GM12878 (cell line): ENCODE measurements around the gene CHN1.

Experiments
- CEBPB ChIP-seq, 2 experiments: fragments of 150-350 bp in 1 of 2; IDR thresholded peaks; 2 replicates each; pipeline ENCODE4 v1.6.1; 2012 to 2014; ENCODE audit warnings: low read depth in 2 of 2, low read length in 2 of 2, borderline replicate concordance in 1 of 2, inconsistent platforms in 1 of 2
- DPF2 ChIP-seq: fragments of 450-650 bp; IDR thresholded peaks from 2 replicates; pipeline ENCODE4 v1.6.1; 2017; ENCODE audit warnings: mild to moderate bottlenecking
- IKZF2 ChIP-seq, 2 experiments: fragments of 450-650 bp; IDR thresholded peaks; 2 replicates each; pipeline ENCODE4 v1.6.1; 2017; ENCODE audit warnings: mild to moderate bottlenecking in 2 of 2, moderate library complexity in 2 of 2
- JUND ChIP-seq: IDR thresholded peaks from 2 replicates; pipeline ENCODE4 v1.6.1; 2012; ENCODE audit warnings: low read depth, mild to moderate bottlenecking, low read length, improper control_type of control experiment, moderate library complexity
- NR2C1 ChIP-seq: fragments of 450-650 bp; IDR thresholded peaks from 2 replicates; pipeline ENCODE4 v1.6.1; 2017; ENCODE audit warnings: antibody characterized with exemption, mild to moderate bottlenecking, moderate library complexity
- POLR2AphosphoS5 ChIP-seq: IDR thresholded peaks from 2 replicates; pipeline ENCODE4 v1.6.1; 2011; ENCODE audit warnings: mild to moderate bottlenecking, low read length, inconsistent platforms
- RELA ChIP-seq: fragments of 450-650 bp; IDR thresholded peaks from 2 replicates; pipeline ENCODE4 v1.8.0; 2014; ENCODE audit warnings: borderline replicate concordance; ENCODE audit not compliant: partially characterized antibody
- RFX5 ChIP-seq: IDR thresholded peaks from 2 replicates; pipeline ENCODE4 v1.6.1; 2011; ENCODE audit warnings: low read depth, low read length, improper control_type of control experiment
- ZNF622 ChIP-seq: fragments of 450-650 bp; IDR thresholded peaks from 2 replicates; pipeline ENCODE4 v1.6.1; 2017; ENCODE audit warnings: mild to moderate bottlenecking, inconsistent platforms
- TF ChIP-seq, protein P1 (sequence below), 3 experiments: IDR thresholded peaks in 2 of 3; conservative IDR thresholded peaks in 1 of 3; 2 replicates each; pipeline ENCODE4 v1.5.1; 2011; ENCODE audit warnings: low read depth in 3 of 3, low read length in 3 of 3, mild to moderate bottlenecking in 3 of 3, control low read depth in 2 of 3, moderate library complexity in 2 of 3, inconsistent platforms in 1 of 3, mixed read lengths in 1 of 3; ENCODE audit not compliant: control insufficient read depth in 2 of 3, insufficient read depth in 1 of 3; ENCODE audit errors: extremely low read depth in 1 of 3

DNA sequence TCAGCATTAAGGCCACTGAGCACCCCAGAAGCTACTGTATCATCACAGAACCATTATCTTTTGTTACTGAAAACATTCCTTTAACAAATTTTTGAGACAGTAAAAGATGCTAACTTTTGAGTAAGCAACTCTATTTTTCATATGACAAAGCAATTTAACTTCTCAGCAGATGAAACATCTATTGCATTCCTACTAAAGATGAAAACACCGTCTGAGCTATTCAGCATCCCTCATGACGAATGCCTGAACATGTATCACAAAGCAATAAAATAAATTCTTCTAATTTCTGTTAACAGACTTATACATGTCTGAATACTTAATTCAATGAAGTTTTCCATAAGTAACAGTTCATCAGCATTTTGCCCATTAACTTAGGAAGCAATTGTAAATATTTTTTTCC lies 23.9 kb downstream of the CHN1 start:
- no peak for TF ChIP-seq ZNF622
- no peak for TF ChIP-seq CEBPB (IDR thresholded peaks at IDR 0.05; ENCODE audit: borderline replicate concordance in 1 of 2, low read depth in 2 of 2, low read length in 2 of 2)
- TF ChIP-seq, protein P1, sequence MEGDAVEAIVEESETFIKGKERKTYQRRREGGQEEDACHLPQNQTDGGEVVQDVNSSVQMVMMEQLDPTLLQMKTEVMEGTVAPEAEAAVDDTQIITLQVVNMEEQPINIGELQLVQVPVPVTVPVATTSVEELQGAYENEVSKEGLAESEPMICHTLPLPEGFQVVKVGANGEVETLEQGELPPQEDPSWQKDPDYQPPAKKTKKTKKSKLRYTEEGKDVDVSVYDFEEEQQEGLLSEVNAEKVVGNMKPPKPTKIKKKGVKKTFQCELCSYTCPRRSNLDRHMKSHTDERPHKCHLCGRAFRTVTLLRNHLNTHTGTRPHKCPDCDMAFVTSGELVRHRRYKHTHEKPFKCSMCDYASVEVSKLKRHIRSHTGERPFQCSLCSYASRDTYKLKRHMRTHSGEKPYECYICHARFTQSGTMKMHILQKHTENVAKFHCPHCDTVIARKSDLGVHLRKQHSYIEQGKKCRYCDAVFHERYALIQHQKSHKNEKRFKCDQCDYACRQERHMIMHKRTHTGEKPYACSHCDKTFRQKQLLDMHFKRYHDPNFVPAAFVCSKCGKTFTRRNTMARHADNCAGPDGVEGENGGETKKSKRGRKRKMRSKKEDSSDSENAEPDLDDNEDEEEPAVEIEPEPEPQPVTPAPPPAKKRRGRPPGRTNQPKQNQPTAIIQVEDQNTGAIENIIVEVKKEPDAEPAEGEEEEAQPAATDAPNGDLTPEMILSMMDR (IDR thresholded peaks at IDR 0.05 in 2 of 3, conservative IDR thresholded peaks at IDR 0.05 in 1 of 3; ENCODE audit: control insufficient read depth in 2 of 3, extremely low read depth in 1 of 3, insufficient read depth in 1 of 3, low read depth in 3 of 3, low read length in 3 of 3) = no peak
- TF ChIP-seq POLR2AphosphoS5 = no peak
- no peak for TF ChIP-seq JUND
- TF ChIP-seq NR2C1 = no peak
- TF ChIP-seq IKZF2 (IDR thresholded peaks at IDR 0.05) = no peak
- no peak for TF ChIP-seq DPF2
- no peak for TF ChIP-seq RFX5
- no peak for TF ChIP-seq RELA
